DOHH2 (cell line): ENCODE data around the gene PLAAT2.

Experiments used
- H3F3A ChIP-seq: fragments of 200-600 bp; sonication (generic), shearing (Covaris generic); 2 replicates; pipeline ENCODE4 v1.6.0; 2016; ENCODE audit warnings: antibody characterized with exemption, mild to moderate bottlenecking; ENCODE audit not compliant: control insufficient read depth, insufficient read depth
- H3K27ac ChIP-seq: fragments of 200-600 bp; sonication (generic); 2 replicates; pipeline ENCODE4 v1.5.1; 2014; ENCODE audit warnings: low read depth, mild to moderate bottlenecking, low read length, moderate library complexity
- H3K27me3 ChIP-seq: fragments of 200-600 bp; sonication (generic); 2 replicates; pipeline ENCODE4 v1.6.1; 2014; ENCODE audit warnings: mild to moderate bottlenecking, low read length, mixed read lengths; ENCODE audit not compliant: control insufficient read depth
- H3K36me3 ChIP-seq: fragments of 200-600 bp; sonication (generic); 2 replicates; pipeline ENCODE4 v1.6.1; 2014; ENCODE audit warnings: mild to moderate bottlenecking, low read length, moderate library complexity, mixed read lengths; ENCODE audit not compliant: control insufficient read depth
- H3K4me1 ChIP-seq: fragments of 200-600 bp; sonication (generic); 2 replicates; pipeline ENCODE4 v1.6.1; 2014; ENCODE audit warnings: mild to moderate bottlenecking, low read length, mixed read lengths; ENCODE audit not compliant: control insufficient read depth
- H3K4me2 ChIP-seq: fragments of 200-600 bp; sonication (generic); 2 replicates; pipeline ENCODE4 v1.6.0; 2014; ENCODE audit warnings: mild to moderate bottlenecking, low read length, moderate library complexity
- H3K4me3 ChIP-seq: fragments of 200-600 bp; sonication (generic); 2 replicates; pipeline ENCODE4 v1.5.1; 2014; ENCODE audit warnings: mild to moderate bottlenecking, low read length, mixed read lengths
- H3K79me2 ChIP-seq: fragments of 200-600 bp; sonication (generic); 2 replicates; pipeline ENCODE4 v1.6.1; 2014; ENCODE audit warnings: mild to moderate bottlenecking, low read length, mixed read lengths; ENCODE audit not compliant: control insufficient read depth
- H3K9me2 ChIP-seq: fragments of 200-600 bp; sonication (generic); replicated peaks from 2 replicates; pipeline ENCODE4 v1.6.1; 2014; ENCODE audit warnings: mild to moderate bottlenecking, low read length, mixed read lengths; ENCODE audit not compliant: control insufficient read depth
- H3K9me3 ChIP-seq: fragments of 200-600 bp; sonication (generic); 2 replicates; pipeline ENCODE4 v1.6.1; 2014; ENCODE audit warnings: antibody characterized with exemption, low read length, mixed read lengths; ENCODE audit not compliant: control insufficient read depth, insufficient read depth
- H4K20me1 ChIP-seq: fragments of 200-600 bp; sonication (generic); 2 replicates; pipeline ENCODE4 v1.6.0; 2014; ENCODE audit warnings: low read depth, mild to moderate bottlenecking, antibody characterized with exemption, low read length, moderate library complexity; ENCODE audit not compliant: control insufficient read depth, insufficient read depth
- EZH2phosphoT487 ChIP-seq: fragments of 200-600 bp; sonication (generic); IDR thresholded peaks from 2 replicates; pipeline ENCODE4 v1.6.1; 2017; ENCODE audit warnings: borderline replicate concordance, mild to moderate bottlenecking, antibody characterized with exemption, low read length, moderate library complexity, mixed read lengths
- TF ChIP-seq, protein P1 (sequence below): fragments of 200-600 bp; sonication (generic); IDR thresholded peaks from one replicate; pipeline ENCODE4 v1.5.1; 2014; ENCODE audit warnings: antibody characterized with exemption, mild to moderate bottlenecking, low read depth, low read length; ENCODE audit not compliant: poor library complexity, severe bottlenecking

The PLAAT2 gene

DNA sequence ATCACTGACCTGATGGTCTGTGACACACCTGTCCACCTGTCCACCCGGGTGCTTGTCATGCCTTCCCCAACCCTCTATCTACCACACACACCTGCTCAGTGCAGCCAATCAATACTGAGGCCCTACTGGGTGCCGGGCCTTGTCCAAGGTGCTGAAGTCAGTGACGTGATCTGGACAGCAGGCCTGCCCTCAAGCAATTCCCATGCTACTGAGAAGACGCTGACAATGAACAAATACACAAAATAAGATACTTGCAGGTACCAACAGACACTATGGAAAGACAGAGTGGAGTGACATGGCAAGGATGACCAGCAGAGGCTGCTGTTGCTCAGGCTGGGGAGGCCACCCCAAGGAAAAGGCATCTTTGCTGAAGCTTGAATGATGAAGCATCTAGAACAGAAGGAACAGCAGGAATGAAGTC lies 29.8 kb upstream of the PLAAT2 start:
- Histone ChIP-seq H3K9me2 (no peaks in the 10 kb centered on the region), H3K9me3 (no peaks in the 10 kb centered on the region), H3K4me1 (no peaks in the 10 kb centered on the region), H3K79me2 (no peaks in the 10 kb centered on the region), H3K4me3 (no peak overlapping the region), H3F3A (no peaks in the 10 kb centered on the region), H3K4me2 (no peak overlapping the region), H3K27me3 (no peaks in the 10 kb centered on the region), H3K27ac (no peak overlapping the region), H4K20me1 (no peaks in the 10 kb centered on the region), H3K36me3 (no peaks in the 10 kb centered on the region)
- TF ChIP-seq EZH2phosphoT487 = no peak
- TF ChIP-seq, protein P1, sequence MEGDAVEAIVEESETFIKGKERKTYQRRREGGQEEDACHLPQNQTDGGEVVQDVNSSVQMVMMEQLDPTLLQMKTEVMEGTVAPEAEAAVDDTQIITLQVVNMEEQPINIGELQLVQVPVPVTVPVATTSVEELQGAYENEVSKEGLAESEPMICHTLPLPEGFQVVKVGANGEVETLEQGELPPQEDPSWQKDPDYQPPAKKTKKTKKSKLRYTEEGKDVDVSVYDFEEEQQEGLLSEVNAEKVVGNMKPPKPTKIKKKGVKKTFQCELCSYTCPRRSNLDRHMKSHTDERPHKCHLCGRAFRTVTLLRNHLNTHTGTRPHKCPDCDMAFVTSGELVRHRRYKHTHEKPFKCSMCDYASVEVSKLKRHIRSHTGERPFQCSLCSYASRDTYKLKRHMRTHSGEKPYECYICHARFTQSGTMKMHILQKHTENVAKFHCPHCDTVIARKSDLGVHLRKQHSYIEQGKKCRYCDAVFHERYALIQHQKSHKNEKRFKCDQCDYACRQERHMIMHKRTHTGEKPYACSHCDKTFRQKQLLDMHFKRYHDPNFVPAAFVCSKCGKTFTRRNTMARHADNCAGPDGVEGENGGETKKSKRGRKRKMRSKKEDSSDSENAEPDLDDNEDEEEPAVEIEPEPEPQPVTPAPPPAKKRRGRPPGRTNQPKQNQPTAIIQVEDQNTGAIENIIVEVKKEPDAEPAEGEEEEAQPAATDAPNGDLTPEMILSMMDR = peak; percentile 59

DNA sequence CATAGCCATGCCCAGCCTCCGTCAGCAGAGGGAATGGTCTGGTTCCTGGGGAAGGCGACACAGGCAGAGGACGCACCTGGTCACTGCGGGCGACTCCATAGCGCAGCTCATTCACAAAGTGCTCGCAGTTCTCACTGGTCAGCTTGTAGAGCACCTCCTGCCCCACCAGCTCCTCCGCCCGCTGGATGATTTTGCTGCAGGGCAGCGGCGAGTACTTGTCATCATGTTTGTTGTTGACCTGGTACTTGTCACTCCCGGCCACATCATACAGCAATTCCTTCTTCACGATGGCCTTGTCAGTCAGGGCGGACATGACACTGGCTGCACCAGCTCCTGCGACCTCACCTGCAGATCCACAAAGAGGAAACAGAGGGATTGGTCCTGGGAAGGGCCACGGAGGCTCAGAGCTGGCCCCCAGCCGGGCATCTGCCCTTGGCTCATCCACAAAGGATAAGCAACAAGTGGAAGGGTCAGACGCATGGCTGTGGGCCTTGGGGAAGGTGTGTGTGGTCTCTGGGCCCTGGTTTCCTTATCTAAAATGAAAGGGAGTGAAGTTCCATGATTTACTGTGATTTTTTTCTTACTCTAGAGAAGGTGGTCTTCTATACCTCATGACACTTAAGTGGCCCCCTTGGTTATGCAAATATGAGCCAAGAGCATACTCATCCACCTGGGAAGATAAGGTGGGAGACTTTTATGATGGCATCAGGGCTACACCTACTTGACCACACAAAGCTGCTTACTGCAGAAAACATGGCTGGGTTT lies 27.0 kb upstream of the PLAAT2 start:
- H3K9me3 ChIP-seq = no peaks in the 10 kb centered on the region
- H3K4me1 ChIP-seq = no peaks in the 10 kb centered on the region
- no peak overlapping the region for H3K4me2 ChIP-seq
- TF ChIP-seq, protein P1 = no peak
- no peak for TF ChIP-seq EZH2phosphoT487
- H3K27me3 ChIP-seq = no peaks in the 10 kb centered on the region
- no peaks in the 10 kb centered on the region for H4K20me1 ChIP-seq
- H3F3A ChIP-seq = no peaks in the 10 kb centered on the region
- no peaks in the 10 kb centered on the region for H3K79me2 ChIP-seq
- H3K4me3 ChIP-seq = no peak overlapping the region
- H3K36me3 ChIP-seq = no peaks in the 10 kb centered on the region
- no peak overlapping the region for H3K27ac ChIP-seq
- H3K9me2 ChIP-seq = no peaks in the 10 kb centered on the region

GRCh38 chr11:63589000-63589399 lies 25.8 kb upstream of the PLAAT2 start:
- Histone ChIP-seq H3K4me3 (no peak overlapping the region), H3K9me2 (no peaks in the 10 kb centered on the region), H3K9me3 (no peaks in the 10 kb centered on the region), H3K4me1 (no peaks in the 10 kb centered on the region), H3F3A (no peaks in the 10 kb centered on the region), H3K79me2 (no peaks in the 10 kb centered on the region), H3K27ac (no peak overlapping the region), H3K4me2 (no peak overlapping the region), H4K20me1 (no peaks in the 10 kb centered on the region), H3K27me3 (no peaks in the 10 kb centered on the region), H3K36me3 (no peaks in the 10 kb centered on the region)
- TF ChIP-seq EZH2phosphoT487 = no peak
- TF ChIP-seq, protein P1 = no peak
